NCI-H2107 treated with DMSO at 0.1 percent for 48 hours (cell line): ENCODE data around the gene DPM3.
"Not testable (repeated sequence)": the region's sequence is repeated elsewhere in the genome, so short reads cannot be mapped to it uniquely, and the experiment has no call there.

Experiments
- DNase-seq: peaks from one replicate; lab custom pipeline; 2025; ENCODE audit not compliant: unreplicated experiment; lab: John Stamatoyannopoulos, UW

Gene DPM3

DNA sequence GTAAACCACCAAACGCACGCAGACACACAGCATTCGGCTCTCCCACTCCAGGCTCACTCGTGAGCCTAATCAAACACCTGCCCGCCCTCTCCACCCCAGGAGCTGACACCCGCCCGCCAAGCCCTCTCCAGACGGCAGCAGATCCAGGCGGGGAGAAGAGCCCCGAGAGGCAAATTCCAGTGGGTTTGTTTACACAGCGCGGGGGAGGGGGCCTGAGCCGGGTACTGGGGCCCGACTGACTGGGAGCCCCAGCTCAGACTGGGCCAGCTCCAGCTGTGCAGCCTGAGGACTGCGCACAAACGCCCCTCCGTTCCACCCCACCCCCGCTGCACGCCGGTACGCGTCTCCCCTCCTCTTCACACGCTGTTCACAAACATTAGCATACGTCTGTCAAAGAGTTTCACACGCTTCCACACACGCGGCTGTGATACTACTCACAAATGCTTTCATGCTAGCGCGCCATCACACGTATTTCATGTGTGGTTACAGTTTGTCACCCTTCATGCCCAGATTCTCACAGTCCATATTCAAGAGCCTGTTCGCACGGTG, 13.7 kb downstream of the DPM3 start:
- peak; percentile 56 for DNase-seq

DNA sequence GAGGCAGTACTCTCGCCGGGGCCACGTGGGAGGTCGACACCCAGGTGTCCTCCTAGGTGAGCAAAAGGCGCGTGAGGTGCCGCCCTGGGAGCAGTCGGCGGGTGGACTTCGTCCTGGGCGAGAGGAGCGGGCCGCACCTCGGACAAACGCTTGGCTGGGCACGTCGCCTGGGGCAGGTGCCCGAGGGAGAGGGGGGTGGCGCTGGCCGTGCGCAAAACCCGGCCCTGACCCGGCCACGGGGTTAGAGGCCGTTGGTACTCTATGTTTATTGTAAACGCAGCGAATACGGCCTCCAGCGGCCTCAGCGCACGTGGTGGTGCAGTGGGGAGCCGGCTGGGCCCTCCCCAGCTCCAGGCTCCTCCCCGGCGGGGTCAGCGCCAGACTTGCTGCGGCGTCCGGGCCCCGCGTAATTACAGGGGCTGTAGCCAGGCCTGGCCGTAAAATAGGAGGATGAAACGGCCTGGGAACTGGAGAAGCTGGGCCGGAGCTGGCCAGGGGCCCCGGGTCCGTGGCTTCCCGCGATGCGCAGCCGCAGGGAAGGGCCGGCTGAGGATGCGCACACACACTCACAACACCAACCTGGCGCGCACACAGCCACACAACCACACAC, 14.3 kb downstream of the DPM3 start:
- no peak for DNase-seq

DNA sequence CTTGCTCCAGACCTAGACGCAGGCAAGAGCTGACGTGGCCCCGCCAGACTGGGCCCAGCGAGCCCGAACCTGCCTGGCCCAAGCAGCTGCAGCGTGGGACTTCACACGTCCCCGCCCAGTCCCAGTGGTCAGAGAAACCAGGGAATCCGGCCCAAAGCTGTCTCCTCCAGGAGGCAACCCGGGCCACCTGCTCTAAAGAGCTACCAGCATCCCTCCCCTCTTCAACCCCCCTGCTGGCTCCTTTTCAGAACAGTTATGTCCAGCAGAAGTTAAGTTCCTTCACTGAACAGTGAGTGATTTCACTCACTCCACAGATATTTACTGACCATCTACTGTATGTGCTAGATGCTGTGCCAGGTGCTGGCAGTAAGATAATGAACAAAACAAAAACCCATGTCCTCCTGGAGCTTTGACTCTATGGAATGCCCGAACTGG, 14.8 kb downstream of the DPM3 start:
- DNase-seq, result no peak

DNA sequence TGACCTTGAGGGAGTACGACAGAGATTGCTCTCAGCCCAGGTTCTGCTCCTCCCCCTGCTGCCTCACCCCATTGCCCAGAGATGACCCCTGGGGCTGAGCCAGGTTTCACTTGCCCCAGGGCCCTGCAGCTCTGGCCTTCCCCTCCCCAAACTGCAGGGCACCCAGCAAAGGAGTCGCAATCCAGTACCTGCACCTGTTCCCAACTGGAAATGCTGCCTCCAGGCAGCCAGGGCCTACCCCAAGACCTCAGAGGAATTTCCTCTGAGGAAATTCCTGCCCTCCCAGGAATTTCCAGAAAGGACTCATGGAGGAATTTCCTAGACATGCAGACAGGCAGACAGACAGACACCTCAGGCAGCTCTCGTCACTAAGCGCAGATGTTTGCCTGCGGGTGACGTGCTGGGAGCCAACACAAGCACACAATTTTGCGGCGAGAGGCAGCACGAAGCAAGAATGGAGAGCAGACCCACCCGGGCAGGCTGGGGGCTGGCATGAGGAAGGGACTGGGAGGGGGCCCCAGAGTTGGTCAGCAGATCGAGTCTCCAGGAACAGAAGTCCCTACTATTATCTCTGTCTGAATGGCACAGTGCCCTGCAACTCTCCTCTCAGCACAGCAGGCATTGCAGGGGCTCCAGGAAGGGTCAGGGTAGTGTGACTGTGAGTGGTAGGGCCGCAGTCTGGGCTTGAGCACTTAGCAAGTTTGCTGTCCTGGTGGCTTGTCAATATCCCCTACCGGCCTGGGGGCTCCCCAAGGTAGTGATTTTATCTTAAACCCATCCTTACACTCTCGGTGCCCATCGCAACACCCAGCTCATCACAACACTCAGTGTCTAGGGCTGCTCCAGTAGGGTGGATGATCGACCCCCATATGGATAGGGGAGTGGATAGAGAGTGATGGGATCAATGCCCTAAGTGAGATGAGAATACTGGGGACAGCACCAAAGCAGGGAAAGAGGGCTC, 15.5 kb downstream of the DPM3 start:
- DNase-seq, result no peak

DNA sequence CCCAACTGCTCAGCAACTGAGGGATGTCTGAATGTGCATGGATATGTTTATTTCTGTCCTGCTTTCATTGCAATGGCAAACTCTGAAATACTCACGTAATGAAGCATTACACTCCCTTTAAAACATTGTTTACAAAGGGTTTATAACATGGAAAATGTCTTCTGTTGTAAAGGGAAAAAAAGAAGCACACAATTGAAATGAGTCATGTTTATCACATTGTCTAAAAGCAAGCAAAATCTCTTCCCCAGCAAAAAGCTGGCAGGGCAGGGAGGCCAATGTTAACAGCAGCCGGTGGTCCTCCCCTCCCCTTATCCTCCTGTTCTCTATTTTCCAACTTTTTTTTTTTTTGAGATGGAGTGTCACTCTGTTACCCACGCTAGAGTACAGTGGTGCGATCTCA, 16.5 kb downstream of the DPM3 start:
- DNase-seq, result no peak

DNA sequence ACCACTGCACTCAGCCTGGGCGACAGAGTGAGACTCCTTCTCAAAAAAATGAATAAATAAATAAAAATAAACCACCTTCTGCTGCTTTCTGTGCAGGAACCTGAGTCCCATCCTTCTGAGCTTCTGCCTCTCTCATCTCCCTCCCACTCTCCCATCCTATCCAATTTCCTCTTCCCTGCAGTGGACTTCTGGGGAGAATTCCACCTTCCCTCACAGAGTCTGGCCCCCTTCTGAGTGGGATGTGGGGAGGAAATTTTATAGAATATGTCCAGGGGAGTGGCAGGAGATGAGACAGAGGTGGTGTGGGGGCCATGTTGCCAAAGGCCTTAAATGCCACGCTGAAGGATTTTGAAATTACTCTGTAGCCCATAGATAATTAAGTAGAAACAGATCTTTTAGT, 18.0 kb downstream of the DPM3 start:
- DNase-seq, result no peak

DNA sequence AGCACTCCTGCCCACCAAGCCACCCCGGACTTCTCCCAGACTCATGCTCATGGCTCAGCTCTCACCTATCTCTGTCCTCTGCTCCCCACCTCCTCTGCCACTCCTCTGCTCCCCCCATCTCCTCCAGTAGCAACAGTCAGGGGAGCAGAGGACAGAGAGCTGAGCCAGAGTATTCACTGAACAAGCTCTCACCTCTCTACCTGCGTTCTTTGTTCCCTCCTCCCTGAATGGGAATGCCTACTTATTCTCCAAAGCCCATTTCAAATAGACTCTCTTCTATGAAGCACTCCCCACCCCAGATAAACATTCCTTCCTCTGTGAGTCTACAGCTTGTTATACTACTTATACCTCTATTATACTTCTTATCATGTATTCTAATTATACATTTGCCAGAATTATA, 19.1 kb downstream of the DPM3 start:
- no peak for DNase-seq

DNA sequence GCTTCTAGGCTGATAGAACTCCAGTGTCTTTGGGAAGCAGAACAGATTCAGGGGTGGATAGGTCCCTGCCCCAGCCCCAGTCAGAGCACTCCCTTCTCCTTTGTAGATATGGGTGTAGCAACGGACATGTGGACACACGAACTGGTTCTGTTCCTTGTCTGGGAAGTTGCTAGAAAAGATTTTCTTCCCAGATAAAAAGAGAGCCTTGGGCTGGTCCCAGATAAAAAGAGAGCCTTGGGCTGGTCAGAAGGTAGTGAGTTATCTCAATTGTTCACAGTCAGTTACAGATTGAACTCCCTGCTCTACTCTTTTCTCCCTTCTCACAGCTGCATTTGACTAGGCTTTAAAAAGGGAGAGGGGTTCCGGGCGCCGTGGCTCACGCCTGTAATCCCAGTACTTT, 20.1 kb downstream of the DPM3 start:
- no peak for DNase-seq

DNA sequence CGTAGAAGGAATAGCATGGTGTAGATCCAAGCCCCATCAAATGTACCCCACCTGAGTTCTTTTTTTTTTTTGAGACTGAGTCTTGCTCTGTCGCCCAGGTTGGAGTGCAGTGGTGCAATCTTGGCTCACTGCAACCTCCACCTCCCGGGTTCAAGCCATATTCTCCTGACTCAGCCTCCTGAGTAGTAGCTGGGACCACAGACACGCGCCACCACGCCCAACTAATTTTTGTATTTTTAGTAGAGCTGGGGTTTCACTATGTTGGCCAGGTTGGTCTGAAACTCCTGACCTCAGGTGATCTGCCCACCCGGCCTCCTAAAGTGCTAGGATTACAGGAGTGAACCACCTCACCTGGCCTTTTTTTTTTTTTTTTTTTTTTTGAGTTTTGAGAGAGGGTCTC, 22.2 kb downstream of the DPM3 start:
- not testable (repeated sequence) for DNase-seq

DNA sequence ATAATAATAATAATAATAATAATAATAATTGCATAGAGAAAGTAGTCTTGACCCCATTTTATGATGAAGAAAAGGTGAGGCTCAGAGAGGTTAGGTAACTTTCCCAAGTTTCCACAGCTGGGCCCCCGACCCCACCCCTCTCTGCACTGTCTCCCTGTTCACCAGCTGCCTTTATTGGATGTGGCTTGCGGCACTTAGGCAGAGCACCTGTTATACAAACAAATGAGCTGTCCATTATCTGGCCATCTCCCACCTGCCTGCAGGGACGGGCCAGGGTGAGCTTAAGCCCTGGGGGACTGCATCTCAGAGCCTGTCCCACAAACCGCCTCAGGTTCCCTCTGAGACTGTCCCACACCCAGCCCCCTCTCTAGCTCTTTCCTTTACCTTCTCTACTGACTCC, 22.7 kb downstream of the DPM3 start:
- peak; percentile 39 for DNase-seq

DNA sequence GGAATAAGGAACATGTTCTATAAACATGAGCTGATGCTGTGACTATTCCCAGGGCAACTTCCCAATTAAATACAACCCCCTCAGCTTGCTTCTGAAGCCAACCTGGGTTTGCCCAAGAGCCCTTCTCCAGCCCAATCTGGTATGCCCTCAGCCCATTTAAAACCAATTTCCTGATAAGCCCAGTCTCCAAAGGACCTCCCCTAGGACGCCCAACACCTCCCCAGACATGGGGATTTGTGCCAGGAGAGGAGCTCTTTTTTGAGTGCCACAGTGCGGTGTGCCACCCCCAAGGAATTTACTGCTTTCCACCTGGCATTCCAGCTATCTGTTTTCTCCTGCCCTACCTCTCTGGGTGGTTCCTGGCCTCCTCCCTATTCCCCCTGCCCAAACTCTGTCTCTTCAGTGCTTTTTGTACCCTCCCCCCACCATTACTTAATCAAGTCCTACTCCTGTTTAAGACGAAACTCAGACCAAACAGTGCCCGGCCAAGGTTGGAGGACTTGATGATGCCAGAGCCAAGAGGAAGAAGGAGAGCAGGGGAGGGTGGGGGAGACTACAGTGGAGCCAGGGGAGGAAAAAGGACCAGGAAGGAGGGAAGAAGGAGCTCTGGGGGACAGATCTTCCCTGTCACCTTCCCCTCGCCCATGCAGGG, 24.1 kb downstream of the DPM3 start:
- DNase-seq, result no peak

DNA sequence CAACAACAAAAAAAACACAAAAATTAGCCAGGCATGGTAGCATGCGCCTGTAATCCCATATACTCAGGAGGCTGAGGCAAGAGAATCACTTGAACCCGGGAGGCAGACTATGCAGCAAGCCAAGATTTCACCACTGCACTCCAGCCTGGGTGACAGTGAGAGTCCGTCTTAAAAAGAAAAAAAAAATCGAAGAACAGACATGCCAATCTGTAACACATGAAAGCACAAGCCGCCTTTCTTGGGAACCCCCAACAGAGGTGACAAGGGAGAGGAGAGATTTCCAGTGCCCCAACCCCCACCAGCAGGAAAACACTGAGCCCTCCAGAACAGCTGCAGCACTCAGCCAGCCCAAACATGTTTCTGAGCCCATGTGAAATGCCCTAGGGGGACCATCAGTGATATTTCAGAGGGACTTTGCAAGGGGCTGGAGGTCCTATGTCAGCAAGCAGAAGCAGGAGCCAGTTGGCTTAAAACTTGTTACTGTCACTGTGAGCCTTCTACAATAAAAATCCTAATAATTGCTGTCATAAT, 26.8 kb downstream of the DPM3 start:
- DNase-seq, result no peak

DNA sequence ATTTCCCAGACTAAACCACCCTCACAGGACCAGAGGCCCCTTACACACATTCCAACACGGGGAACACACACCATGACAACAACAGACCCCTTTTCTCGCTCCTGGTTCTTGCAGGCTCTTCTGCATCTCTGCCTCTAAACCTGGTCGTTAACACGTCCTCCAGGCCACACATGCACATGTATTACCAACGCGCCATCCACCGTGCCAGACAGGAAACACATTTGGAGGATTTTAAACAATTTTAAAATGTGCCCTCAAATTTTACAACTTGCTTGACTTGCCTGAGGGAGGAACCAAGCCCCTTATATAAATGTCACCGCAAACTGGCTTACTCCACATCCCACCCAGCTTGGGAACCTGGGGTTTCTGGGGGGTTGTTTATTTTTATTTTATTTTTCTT, 29.5 kb downstream of the DPM3 start:
- no peak for DNase-seq

DNA sequence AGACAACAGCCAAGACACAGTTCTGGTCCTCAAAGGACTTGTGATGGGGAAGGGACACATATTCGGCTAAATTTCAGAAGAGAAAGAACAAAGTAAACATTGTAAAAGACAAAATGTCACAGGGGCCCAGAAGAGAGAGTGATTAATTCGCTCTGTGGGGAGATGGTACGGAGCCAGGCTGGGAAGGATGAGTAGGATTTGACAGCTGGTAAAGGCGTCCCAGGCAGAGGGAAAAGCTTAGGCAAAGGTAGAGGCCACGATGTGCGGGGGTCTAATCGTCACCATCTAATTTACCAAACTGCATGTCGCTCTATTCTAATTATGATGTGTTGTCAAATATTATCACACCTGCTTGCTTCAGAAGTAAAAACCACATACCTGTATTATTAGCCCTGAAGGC, 29.9 kb downstream of the DPM3 start:
- DNase-seq, result no peak

DNA sequence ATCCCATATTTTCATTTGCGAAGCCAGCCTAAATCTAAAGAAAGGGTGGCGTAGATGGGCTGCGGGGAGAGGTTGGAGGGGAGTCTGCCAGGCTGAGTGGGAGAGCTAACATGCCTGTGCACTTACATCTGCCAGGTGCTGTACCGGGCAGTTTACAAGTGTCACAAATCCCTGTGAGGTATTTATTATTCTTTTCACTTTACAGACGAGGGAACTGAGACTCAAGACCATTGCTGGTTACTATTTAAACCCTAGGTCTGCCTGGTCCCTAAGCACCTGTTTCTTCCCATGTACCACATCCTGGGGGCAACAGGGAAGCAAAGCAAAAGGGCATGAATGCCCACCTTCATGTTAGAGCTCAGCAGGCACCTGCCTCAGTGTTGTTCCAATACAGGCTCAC, 32.0 kb downstream of the DPM3 start:
- no peak for DNase-seq

DNA sequence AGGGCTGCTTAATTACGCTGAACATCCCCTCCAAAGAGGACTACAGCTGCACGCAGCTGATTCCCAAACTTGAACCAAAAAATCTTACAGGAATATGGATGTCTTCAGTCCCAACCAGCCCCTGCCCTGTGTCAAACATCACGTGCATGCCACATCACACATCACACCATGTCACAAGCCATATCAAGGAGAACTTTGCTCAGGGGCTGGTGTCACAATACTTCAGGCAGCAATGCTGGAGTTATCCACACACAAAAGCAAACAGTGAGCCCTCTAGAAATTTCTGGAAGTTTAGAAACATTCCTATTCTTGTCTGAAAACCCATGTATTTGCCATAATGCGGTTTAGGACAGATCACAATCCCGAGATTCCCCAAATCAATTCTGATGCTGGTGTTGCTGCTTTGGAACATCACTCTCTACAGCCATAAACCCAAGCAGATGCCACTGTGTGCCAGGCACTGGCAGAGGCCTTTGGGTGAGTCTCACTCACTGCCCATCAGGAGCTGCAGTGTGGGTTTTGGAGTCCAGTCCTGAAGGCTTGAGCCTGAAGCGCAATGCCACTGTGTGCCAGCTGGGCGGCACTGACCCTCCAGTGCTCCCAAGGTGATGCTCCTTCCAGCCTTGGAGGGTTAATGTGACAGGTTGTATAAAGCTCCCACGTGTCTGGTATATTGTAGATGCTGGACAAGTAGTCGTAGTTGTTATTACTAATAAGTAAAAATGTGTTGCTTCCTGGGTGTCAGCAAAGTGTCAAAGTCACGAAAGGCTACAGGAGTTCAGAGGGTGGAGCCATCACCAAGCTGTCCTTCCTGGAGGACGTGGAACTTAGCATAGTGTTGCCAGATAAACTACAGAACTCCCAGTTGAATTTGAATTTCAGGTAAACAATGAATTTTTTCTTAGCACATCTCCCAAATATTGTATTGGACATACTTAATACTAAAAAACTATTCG, 32.7 kb downstream of the DPM3 start:
- no peak for DNase-seq

DNA sequence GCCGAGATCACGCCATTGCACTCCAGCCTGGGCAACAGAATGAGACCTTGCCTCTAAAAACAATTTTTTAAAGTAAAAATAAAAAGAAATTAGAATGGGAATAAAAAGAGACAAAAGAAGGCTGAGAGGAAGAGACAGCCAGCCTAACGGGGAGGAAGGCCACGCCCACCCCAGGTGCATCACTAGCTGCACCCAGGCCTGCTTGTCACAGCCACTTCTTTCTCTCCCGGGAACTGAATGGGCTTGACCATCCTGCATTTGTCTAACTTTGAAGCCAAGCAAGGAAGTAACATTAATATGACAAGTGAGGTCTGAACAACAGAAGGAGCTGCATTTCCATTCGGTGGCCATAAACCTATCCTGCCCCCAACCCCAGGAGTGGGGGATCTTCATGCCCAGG, 33.5 kb downstream of the DPM3 start:
- DNase-seq, result no peak

DNA sequence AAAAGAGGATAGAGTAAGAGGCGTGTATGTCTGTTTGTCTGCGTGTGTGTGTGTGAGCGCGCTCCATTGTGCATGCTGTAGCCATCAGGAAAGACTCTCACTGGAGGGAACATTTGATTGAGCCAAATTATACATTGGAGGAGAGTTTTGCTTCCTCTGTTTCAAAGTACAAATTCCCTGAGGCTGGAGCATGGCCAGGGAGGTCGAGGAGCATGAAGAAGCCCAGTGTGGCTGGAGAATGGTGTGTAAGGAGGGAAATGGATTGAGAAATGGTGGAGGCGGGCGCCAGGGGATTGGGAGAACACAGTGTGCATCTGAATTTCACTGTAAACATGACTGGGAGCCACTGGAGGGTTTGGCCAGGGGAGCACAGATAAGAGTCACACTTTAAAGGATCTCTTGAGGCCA, 34.7 kb downstream of the DPM3 start:
- no peak for DNase-seq

DNA sequence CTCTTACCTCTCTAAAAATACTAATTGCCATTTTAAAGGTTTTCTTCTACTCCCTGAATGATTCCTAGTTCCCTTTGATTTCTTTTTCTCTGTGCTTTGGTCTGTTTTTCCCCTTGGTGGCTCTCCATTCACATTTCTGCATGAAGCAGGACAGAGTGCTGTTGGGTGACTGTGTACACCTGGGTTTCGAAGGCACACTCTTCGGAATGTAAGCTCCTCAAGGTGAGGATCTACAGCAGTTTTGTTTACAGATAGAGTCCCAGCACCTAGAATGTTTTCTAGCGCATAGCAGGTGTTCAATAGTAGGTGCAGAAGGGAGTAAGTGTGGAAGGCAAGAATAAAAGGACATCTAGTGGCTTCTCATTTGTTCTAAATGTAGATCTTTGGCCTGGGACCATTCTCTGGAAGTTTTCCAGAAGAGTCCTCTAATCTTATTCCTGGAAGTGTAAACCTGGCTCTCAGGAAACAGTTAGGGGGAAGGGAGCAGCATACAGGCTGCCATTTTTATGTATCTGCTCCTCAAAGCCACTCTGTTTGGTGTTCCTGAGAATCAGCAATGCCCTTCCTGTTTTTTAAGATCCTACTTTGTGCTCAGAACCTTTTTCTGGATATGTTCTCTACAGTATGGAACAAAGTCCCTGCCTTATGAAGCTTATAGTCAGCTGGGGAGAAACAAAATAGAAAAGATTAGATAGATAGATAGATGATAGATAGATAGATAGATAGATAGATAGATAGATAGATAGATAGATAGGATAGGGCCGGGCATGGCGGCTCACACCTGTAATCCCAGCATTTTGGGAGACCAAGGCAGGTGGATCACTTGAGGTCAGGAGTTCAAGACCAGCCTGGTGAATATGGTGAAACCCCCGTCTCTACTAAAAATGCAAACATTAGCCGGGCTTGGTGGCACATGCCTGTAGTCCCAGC, 35.5 kb downstream of the DPM3 start:
- DNase-seq, result no peak
